ENCODE results near the gene LIMS2.

DNA sequence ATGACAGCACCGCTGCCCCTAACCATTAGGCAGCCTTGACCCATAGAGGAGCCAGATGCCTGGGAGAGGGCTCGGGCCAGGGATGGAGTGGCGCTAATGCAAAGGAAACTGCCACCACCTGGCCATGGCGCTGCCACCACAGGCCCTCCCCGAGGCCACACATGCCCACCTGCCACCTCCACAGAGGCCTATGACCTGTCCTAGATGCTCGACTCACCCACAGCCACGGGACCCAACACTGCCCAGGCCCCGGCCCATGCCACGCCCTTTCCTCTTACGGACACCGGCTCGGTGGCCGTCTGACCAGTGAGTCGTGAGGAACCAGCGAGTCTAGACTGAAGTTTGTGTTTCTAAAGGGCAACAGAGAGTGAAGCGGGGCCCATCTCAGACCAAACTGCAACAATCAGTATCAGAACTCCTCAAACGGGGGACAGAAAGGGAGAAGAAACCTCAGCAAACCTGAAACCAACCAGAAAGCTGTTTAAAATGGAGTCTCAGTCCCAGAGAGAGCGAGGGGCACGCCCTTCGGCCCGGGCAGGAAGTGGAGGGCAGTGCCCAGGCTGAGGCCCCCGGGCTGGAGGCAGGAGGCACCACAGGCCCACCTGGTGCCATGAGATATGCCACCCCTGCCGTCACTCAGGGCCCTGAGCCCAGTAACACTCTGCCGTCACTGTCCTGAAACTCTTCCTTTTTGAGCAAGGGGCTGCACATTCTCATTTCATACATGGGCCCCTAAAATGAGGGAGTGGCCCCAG lies 28.7 kb downstream of the LIMS2 start:
- TF ChIP-seq, protein P1, sequence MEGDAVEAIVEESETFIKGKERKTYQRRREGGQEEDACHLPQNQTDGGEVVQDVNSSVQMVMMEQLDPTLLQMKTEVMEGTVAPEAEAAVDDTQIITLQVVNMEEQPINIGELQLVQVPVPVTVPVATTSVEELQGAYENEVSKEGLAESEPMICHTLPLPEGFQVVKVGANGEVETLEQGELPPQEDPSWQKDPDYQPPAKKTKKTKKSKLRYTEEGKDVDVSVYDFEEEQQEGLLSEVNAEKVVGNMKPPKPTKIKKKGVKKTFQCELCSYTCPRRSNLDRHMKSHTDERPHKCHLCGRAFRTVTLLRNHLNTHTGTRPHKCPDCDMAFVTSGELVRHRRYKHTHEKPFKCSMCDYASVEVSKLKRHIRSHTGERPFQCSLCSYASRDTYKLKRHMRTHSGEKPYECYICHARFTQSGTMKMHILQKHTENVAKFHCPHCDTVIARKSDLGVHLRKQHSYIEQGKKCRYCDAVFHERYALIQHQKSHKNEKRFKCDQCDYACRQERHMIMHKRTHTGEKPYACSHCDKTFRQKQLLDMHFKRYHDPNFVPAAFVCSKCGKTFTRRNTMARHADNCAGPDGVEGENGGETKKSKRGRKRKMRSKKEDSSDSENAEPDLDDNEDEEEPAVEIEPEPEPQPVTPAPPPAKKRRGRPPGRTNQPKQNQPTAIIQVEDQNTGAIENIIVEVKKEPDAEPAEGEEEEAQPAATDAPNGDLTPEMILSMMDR (conservative IDR thresholded peaks at IDR 0.05 in 1 of 2, IDR thresholded peaks at IDR 0.05 in 1 of 2; ENCODE audit: low read depth in 1 of 2, low read length in 2 of 2) = no peak
- no peak for TF ChIP-seq EZH2 (IDR thresholded peaks at IDR 0.05; ENCODE audit: low read length, missing control alignments)

All from fibroblast of lung (primary cell).